ENCODE data around the gene HPGDS.
"Not testable (repeated sequence)": the region's sequence is repeated elsewhere in the genome, so short reads cannot be mapped to it uniquely, and the experiment has no call there.

The HPGDS gene

DNA sequence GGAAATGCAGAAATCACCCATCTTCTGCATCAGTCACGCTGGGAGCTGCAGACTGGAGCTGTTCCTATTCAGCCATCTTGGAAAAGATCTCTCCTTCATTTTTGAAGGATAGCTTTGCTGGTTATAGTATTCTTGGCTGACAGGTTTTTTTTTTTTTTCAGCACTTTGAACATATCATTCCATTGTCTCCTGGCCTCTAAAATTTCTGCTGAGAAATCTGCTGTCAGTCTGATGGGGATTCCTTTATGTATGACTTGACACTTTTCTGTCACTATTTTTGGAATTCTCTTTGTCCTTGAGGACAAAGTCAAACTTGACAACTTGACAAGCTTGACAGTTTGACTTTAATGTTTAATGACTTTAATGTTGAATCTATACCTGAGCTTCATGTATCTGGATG, 16.8 kb downstream of the HPGDS start:
- no peak for DNase-seq (ENCODE audit: low read depth)

DNA sequence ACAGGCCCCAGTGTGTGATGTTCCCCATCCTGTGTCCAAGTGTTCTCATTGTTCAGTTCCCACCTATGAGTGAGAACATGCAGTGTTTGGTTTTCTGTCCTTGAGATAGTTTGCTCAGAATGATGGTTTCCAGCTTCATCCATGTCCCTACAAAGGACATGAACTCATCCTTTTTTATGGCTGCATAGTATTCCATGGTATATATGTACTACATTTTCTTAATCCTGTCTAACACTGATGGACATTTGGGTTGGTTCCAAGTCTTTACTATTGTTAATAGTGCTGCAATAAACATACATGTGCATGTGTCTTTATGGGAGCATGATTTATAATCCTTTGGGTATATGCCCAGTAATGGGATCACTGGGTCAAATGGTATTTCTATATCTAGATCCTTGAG, 22.7 kb downstream of the HPGDS start:
- DNase-seq (ENCODE audit: low read depth) = not testable (repeated sequence)

DNA sequence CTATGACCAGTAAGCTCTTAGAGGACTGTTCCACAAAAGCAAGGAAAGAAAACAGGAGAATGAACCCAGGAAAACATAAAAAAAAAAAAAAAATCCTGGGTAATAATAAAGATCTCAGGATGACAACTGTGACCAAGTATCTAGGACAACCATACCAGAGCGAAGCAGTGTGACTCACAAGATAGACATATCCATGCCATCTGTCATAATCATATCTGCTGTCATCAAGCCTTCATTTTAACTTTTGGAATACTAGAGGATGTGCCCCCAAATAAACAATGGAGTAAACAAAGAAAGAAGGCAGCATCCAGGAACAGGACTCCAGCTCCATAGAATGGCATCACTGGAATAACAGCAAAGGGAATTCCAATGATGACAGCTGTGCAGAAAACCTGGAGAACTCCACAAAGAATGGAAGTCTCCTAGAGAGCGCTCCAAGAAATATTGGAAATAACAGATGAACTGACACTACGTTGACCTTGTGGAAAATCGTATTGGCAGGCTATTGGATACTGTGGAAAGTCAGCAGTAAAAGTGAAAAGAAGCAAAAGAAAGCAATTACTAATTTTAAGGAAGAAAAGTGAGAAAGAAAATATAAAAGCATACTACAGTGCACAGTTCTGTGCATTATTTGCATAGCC, 35.3 kb downstream of the HPGDS start:
- DNase-seq (ENCODE audit: low read depth) = no peak

DNA sequence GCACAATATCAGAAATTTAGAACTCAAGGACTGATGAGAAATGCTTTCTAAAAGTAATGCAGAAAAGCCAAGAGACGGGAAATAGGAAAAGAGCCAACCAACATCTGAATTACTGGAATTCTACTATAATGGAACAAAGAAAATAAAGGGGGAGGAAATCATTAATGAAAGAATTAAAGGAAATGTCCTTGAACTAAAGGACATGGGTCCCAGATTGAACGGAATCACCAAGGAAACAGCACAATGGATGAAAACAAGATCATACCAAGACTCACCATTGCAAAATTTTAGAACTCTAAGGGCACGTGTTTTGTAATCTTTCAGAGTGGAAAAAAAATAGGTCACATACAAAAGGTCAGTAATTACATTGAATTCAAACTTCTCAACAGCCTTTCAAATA, 35.9 kb downstream of the HPGDS start:
- DNase-seq (ENCODE audit: low read depth) = no peak

DNA sequence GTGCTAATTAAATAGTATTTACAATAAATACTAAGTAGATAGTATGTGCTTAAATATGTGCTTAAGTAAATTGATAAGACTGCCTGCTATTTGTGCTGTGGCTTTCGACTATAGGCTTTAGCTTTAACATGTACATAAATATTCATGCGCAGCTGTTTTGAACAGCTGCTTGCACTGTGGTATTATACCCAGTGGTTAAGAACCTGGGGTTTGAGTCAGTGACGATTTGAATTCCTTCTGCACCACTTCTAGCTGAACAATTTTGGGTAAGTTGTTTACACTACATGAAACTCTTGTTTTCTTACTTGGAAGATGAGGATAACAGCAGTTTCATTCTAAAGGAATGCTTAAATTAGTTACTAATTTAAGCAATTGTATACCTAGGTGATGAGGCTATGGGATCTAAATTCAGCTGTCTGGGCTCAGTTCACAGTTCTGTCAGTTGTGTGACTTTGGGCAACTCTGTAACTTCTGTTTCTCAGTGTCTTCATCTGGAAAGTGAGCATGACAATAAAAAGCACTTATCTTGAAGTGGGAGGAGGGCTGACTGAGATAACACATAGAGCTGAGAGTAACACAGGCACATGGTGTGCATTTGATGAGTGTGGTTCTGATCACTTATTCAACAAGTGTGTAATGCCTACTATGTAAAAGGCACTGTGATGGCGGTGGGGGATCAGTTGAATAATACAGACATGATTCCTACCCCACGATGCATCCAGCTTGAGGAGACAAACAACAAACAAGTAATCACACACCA, 37.0 kb downstream of the HPGDS start:
- DNase-seq (ENCODE audit: low read depth) = no peak

DNA sequence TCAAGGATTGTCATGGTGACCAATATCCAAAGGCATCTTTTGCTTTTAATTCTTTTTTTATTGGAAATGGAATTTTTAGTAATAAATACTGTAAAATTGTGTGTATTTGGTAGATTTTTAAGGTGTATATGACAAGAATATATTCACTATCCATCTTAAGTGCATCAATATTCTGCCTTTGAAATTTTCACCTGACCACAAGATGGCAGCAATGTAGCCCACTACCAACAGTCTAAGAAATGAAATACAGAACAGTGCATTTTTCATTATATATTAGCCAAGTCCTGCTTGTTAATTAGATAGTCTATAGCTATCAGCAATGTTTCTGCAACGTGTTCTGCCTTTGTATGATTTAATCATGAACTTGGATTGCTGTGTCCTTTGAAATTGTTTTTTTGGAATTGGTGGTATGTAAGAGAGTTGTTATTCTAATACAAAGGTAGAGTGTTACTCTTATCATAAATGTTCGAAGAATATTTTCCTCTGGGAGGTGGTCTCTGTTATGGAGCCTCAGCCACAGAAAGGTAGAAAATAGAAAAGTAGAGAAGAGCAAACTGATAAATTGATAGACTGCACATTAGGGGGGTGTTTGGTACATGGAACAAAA, 38.2 kb downstream of the HPGDS start:
- no peak for DNase-seq (ENCODE audit: low read depth)

DNA sequence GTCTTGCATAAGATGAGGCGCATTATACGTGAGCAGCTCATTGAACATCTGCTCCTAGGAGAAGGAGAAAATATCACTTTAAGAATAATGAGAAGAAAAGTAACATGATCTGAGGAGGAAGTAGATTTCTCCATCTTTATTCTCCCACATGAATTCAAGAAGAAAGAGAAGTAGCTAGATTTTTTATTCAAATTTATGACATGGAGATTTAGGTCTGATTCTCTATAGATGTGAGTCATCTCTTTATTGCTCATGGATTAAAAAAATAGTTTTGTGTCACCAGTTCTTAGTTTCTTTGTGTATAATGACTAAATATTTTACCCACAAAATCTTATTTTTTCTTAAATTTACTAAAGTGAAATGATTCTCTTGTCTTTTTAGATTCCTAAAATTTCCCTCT, 40.4 kb downstream of the HPGDS start:
- DNase-seq (ENCODE audit: low read depth) = no peak

DNA sequence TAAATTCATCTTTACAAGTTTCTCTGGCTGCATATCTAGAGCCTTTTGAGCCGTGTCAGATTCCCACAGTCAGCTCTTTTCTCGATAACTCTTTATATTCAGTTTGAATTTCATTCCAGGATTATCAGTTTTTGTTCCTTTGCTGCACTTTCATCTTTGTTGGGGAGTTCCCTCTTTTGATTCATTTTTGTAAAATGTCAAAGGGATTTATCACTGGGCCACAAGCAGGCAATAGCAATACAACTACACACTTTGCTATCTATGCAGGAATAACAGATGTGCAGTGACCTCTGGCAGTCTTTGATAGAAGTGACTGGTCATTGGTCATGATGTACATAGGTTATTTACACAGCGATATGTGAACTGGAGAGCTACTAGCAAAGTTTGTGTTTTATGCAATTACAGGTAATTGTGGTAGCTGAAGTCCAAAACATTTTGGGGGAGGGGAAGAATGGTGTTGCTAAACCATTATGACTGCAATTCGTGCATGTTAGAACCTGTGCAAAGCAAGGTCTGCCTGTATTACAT, 43.8 kb downstream of the HPGDS start:
- no peak for DNase-seq (ENCODE audit: low read depth)

DNA sequence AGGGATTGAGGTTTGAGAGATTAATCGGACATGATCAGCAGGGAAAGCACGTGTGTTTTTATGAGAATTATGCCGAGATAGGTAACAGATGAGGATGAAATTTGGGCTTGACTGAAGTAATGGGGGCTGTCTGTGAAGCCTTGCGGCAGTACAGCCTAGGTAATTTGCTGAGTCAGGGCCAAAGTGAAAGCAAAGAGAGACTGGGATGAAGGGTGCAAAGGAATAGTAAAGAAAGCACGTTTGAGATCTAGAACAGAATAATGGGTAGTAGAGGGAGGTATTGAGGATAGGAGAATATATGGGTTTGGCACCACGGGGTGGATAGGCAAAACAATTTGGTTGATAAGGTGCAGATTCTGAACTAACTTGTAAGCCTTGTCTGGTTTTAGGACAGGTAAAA, 47.2 kb downstream of the HPGDS start:
- DNase-seq (ENCODE audit: low read depth) = not testable (repeated sequence)

DNA sequence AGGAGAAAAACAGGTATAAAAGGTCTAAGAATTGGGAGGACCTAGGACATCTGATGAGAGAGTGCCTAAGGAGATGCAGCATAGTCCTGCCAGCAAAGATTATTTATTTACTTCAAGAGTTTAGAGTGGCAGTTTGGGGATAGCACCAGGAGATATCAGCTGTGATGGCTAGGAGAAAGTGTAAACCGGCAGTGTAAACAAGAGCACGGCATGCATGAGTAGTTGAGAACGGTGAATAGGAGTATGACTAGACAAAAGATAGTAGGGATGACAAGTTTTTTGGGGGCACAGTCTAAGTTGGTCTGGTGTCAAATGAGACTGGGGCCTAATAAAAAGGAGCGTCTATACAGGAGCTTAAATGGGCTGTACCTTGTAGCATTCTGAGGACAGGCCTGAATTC, 48.7 kb downstream of the HPGDS start:
- not testable (repeated sequence) for DNase-seq (ENCODE audit: low read depth)

DNA sequence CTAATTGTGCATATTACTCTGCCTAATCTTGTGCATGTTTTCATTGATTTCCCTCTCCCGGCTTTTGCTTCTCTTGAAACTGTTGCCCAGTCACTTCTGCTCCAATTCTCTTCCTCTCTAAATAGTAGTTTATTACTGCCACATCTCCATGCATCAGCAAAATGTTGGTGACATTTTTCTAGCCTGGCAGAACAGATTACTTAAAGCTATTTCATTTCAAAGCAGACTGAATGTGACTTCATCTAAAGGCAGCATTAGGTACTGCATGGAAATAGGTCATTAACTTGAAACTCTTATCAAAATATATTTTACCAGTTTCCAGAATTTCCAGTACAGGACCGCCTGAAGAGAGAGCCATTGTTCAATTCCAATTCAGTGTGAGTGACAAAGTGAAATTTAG, 52.4 kb downstream of the HPGDS start:
- DNase-seq (ENCODE audit: low read depth) = no peak

DNA sequence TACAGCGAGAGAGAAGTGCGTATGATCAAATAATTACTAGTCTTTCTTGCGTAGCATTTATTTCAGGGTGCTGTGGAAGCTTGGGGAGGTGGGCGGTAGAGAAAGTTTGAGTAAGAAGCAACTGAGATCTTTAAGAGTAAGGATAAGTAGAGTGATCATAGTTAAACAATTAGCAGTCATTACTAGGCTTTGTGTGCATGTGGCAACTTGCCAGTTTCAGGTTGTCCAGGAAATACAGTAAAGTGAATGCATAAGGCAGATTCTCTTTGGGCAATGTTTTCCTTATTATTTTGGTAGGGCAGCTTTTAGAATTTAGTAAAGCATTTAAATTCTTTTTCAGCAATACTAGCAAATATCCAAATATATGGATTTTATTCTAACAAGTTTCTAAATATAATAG, 57.0 kb downstream of the HPGDS start:
- no peak for DNase-seq (ENCODE audit: low read depth)

DNA sequence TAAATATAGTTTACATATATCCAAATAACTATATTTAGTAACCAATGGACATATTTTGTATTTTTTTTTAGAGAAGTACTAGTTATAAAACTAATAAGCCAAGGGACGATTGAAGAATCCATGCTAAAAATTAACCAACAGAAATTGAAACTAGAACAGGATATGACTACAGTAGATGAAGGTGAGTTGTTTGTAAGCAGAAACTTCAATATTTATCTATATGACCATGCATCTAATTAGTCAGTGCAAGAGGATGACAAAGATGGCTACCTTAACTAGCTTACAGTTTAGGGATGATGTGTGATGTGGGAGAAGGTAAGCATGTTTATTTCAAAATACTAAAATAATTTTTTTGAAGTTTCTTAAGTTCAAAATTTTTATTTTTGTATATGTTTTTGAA, 57.7 kb downstream of the HPGDS start:
- no peak for DNase-seq (ENCODE audit: low read depth)

DNA sequence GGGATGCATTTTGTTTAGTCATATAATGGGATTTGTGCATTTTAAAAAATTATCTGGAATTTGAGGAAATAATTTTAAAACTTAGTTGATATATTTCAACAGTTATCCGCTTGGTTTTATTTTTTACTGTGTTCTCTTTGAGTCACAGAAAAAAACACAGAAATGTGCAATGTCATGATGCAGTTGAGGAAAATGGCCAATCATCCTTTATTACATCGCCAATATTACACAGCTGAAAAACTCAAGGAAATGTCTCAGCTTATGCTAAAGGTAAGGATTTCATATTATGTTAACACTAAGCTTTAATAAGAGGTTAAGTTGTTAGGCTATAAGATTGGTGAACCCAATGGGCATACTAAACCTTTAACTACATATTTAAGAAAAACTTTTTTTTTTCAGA, 63.9 kb downstream of the HPGDS start:
- DNase-seq (ENCODE audit: low read depth) = no peak

DNA sequence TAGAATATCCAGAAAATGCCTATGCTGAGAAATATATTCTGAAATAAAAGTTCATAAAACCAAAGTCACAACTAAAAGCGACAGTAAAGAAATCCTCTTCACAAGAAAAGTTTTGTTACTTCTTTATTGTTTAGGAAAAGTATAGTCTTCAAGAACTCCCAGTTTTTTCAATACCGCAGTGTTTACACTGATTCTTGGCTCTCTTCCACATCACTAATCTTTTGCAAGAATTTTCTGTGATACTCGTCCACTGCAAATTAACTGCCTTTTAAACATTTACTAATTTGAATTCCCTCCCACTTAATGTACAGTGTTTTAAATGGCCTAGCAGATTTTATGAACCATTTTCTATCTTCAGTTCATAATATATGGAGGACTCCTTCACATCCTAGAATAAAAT, 65.1 kb downstream of the HPGDS start:
- DNase-seq (ENCODE audit: low read depth) = no peak

DNA sequence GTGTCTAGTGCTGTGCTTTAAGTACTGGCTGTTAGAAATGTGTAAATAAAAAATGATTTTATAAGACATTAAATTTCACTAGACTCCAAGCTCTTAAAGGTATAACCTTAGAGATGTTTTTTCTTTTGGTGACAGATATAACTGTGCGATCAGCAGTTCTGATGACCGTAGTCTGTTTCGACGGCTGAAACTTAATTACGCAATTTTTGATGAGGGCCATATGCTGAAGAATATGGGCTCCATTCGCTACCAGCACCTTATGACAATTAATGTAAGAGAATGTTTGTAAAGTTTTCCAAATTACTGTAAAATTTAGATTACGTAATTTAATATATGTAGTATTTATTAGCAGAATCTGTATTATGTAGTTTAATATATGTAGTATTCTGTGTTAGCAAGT, 66.4 kb downstream of the HPGDS start:
- no peak for DNase-seq (ENCODE audit: low read depth)

DNA sequence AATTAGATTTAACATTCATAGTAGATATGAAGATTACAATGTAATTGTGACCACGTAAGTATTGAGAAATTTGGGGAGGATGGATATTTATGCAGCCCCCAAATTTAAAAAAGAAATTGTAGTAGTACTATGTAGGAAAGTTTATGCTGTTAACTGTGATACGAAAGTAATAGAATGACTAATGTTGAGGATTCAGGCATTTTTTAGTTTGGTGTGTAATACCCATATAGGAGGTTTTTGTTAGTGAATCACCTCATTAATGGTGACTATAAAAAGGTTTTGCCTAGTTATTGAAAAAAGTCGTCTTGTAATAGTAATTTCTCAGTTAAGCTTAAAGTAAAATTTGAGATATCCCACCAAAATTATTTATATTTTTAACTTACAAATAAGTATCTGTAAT, 67.7 kb downstream of the HPGDS start:
- no peak for DNase-seq (ENCODE audit: low read depth)

DNA sequence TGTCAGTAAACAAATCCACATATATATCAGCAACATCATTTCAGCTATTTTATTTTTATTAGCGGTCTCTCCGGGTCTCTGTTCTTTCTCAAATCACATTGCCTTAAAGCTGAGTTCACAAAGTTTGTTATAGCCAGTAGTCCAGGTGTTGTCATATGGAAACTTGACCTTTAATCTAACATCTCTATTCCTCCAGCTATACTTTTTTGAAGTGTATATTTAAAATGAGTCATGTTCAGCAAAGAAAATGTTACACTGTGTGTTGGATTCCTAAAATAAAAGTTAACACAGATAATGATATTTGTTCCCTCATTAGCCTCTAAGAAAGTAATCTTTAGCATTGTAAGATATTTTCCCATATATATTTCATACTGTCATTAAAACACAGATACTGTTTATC, 71.4 kb downstream of the HPGDS start:
- DNase-seq (ENCODE audit: low read depth) = no peak

DNA sequence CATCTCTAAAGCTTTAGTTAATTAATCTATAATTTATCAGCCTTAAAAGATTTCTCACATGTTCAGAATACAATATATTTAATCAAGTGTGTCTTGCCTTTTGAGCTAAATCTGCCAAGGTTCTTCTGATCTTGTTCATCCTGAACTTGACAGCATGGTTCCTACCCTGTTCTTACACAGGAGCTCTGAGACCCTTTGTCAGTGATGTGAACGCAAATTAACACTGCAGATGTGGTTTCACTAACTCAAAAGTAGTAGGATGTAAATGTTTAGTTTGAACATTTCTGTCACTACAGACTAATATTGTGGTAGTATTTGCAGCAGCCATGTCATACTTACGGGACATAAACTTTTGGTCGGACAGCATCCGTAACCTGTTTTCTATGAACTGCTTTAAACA, 75.6 kb downstream of the HPGDS start:
- no peak for DNase-seq (ENCODE audit: low read depth)

DNA sequence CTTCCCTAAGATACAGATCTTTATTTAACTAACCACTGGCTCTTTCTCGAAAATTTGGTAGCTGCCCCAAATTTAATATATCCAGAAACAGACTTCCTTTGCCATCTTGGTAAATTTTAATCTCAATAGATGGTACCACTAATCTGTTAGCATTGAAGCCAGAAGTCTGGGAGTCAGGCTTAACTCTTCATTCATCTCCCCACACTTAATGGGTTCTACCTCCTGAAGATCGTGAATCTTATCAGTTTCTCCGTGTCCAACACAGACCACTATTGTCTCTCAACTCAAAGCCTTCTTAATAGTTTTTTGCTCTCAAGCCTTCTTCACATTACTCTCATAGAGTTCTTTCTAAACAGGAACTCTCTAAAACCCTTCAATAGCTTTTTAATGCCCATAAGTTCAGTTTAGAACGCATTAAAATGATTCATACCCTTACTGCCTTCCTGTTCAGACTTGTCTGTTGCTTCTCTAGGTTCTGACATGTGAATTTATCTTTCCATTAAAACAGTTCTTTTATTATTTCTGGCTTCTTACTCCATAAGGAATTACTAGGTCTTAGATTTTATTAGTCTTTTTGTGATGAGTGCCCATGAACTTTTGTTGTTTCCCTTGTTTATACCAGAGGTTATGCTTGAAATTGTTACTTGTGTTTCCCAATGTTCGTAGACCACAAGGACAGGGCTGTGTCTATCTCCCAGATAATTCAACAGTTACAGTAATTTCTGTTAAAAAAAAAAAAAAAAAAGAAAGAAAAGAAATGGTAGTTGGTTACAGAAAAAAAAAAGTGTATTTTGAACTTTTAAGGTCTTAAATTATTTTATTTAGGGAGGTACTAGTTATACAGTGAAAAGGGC, 80.2 kb downstream of the HPGDS start:
- no peak for DNase-seq (ENCODE audit: low read depth)

DNA sequence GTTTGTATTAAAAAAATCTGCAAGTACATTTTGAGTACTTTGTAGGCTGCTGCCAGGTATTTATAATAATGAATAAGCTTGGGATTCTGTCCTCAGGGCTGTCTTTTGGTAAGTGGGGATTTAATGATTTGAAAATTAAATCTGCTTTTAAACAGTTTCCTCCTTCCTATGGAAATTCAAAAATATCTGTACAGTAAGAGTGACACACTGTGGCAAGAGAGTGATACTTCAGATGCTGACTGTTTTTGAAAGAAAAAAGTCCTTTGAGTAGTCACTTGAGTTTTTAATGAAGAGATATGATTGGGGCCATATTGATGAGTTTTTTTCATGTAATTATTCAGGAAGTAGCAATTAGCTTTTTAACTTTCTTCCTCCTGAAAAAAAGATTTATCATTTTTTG, 85.8 kb downstream of the HPGDS start:
- no peak for DNase-seq (ENCODE audit: low read depth)

DNA sequence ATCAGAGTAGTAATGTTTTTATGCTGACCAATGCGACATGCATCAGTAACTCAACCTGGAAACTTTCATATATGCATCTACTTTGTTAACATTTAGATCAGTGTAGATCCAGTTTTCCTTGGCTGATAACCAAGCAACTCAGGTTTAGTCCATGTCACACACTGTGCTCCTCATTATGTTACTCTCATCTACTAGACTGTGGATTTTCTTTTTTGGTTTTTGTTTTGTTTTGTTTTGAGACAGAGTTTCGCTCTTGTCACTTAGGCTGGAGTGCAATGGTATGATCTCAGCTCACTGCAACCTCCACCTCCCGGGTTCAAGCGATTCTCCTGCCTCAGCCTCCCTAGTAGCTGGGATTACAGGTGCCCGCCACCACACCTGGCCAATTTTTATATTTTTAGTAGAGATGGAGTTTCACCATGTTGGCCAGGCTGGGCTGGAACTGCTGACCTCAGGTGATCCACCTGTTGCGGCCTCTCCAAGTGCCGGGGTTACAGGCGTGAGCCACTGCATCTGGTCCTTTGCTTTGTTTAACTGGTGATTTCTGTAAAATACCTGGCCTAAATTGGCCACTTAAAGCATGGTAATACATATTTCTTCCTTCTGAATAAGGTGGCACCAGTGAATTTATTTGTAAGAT, 86.4 kb downstream of the HPGDS start:
- no peak for DNase-seq (ENCODE audit: low read depth)
